Type B pancreatic cell (in vitro differentiated cells): ENCODE measurements around the gene REM1. TPM values are rescaled to one million over a fixed set of nuclear protein-coding genes. Genes with fewer than 3 reads are reported as not detected.
"Not testable (repeated sequence)": the region's sequence is repeated elsewhere in the genome, so short reads cannot be mapped to it uniquely, and the experiment has no call there.

Experiments used
- DNase-seq: peaks from one replicate; pipeline ENCODE4 v3.0.0; 2021; ENCODE audit warnings: mixed read lengths; ENCODE audit not compliant: unreplicated experiment; ENCODE audit errors: extremely low spot score
- H3K27ac Mint-ChIP-seq: 2 replicates; pipeline ENCODE4 v1.8.0; 2021; ENCODE audit warnings: mild to moderate bottlenecking, mixed read lengths
- H3K27me3 Mint-ChIP-seq: 2 replicates; pipeline ENCODE4 v1.8.0; 2021; ENCODE audit warnings: mixed read lengths
- H3K36me3 Mint-ChIP-seq: 2 replicates; pipeline ENCODE4 v1.8.0; 2021; ENCODE audit warnings: mixed read lengths
- H3K4me1 Mint-ChIP-seq: one replicate; pipeline ENCODE4 v1.8.0; 2021; ENCODE audit warnings: mixed read lengths; ENCODE audit not compliant: unreplicated experiment
- H3K4me3 Mint-ChIP-seq: 2 replicates; pipeline ENCODE4 v1.8.0; 2021; ENCODE audit warnings: mild to moderate bottlenecking, mixed read lengths
- H3K9me3 Mint-ChIP-seq: 2 replicates; pipeline ENCODE4 v1.8.0; 2021; ENCODE audit warnings: mixed read lengths
- CTCF ChIP-seq: fragments of 200-600 bp; sonication (generic); conservative IDR thresholded peaks from 2 replicates; pipeline ENCODE4 v1.5.0; 2021; ENCODE audit warnings: antibody characterized with exemption, mild to moderate bottlenecking
- total RNA-seq: library from RNA; stranded (reverse); gene quantifications from 2 replicates; pipeline ENCODE4 v1.2.1, GENCODE V29; 2021; ENCODE audit warnings: low replicate concordance

The REM1 gene
- total RNA-seq, 1 donor from 2014 or later = not detected

GRCh38 chr20:31502884-31503673 lies 28.0 kb downstream of the REM1 start:
- not testable (repeated sequence) for H3K36me3 Mint-ChIP-seq, H3K4me1 Mint-ChIP-seq
- H3K27me3 Mint-ChIP-seq = peaks cover 24% of the 10 kb centered on the region

GRCh38 chr20:31505903-31506302 lies 30.8 kb downstream of the REM1 start:
- peaks cover 20% of the 10 kb centered on the region for H3K27me3 Mint-ChIP-seq
- no peaks in the 10 kb centered on the region for H3K4me1 Mint-ChIP-seq
- no peak overlapping the region for H3K4me3 Mint-ChIP-seq
- peaks cover 6% of the 10 kb centered on the region for H3K9me3 Mint-ChIP-seq
- TF ChIP-seq CTCF = no peak
- no peak for DNase-seq
- H3K27ac Mint-ChIP-seq = no peak overlapping the region
- H3K36me3 Mint-ChIP-seq = no peaks in the 10 kb centered on the region

More at GRCh38 chr20:31502884-31503673, 28.0 kb downstream of the REM1 start:
- not testable (repeated sequence) for H3K4me3 Mint-ChIP-seq, H3K9me3 Mint-ChIP-seq, H3K27ac Mint-ChIP-seq
- peak; percentile 84 for DNase-seq
- peak; percentile 100 for TF ChIP-seq CTCF

- peaks cover 12% of the 10 kb centered on the region for H3K27me3 Mint-ChIP-seq
Measured at GRCh38 chr20:31508517-31509244, 33.6 kb downstream of the REM1 start.

GRCh38 chr20:31514154-31515071 lies 39.3 kb downstream of the REM1 start, which contains the start of gene HM13:
Gene HM13, plus strand, starts transcription at chr20:31514442. Its CDS starts 110 bp downstream, at chr20:31514552.
- H3K4me3 Mint-ChIP-seq = no peak within 1 kb of the TSS
- no peak within 1 kb of the TSS for H3K27ac Mint-ChIP-seq
- H3K9me3 Mint-ChIP-seq = no peaks in the 10 kb centered on the region
- H3K36me3 Mint-ChIP-seq = no peaks in the 10 kb centered on the region
- no peaks in the 10 kb centered on the region for H3K27me3 Mint-ChIP-seq
- peak; percentile 100 for TF ChIP-seq CTCF
- H3K4me1 Mint-ChIP-seq = peaks cover 3% of the 10 kb centered on the region
- DNase-seq = peak; percentile 97

More at GRCh38 chr20:31508517-31509244, 33.6 kb downstream of the REM1 start:
- DNase-seq = no peak
- Mint-ChIP-seq H3K36me3 (no peaks in the 10 kb centered on the region), H3K9me3 (peaks cover 6% of the 10 kb centered on the region), H3K4me1 (no peaks in the 10 kb centered on the region), H3K4me3 (no peak overlapping the region), H3K27ac (no peak overlapping the region)
- no peak for TF ChIP-seq CTCF

GRCh38 chr20:31515072-31515774 lies 40.1 kb downstream of the REM1 start:
- H3K4me3 Mint-ChIP-seq = no peak overlapping the region
- TF ChIP-seq CTCF = no peak
- H3K9me3 Mint-ChIP-seq = no peaks in the 10 kb centered on the region
- no peak for DNase-seq
- H3K27me3 Mint-ChIP-seq = no peaks in the 10 kb centered on the region
- H3K27ac Mint-ChIP-seq = no peak overlapping the region
- peaks cover 4% of the 10 kb centered on the region for H3K4me1 Mint-ChIP-seq
- H3K36me3 Mint-ChIP-seq = no peaks in the 10 kb centered on the region
